Measurements from ENCODE around the gene SRR. TPM values are rescaled to one million over a fixed set of nuclear protein-coding genes. Genes with fewer than 3 reads are reported as not detected.

SRR gene
- total RNA-seq, 1 donor from 2014 or later = 27.8 TPM

- Mint-ChIP-seq H3K9me3 (ENCODE audit: unreplicated experiment) (no peaks in the 10 kb centered on the region), H3K27me3 (ENCODE audit: unreplicated experiment) (no peaks in the 10 kb centered on the region), H3K36me3 (ENCODE audit: low read depth, unreplicated experiment) (peaks cover 18% of the 10 kb centered on the region), H3K4me1 (ENCODE audit: unreplicated experiment) (no peaks in the 10 kb centered on the region), H3K4me3 (ENCODE audit: unreplicated experiment) (no peak overlapping the region), H3K27ac (ENCODE audit: unreplicated experiment) (no peak overlapping the region)
- DNase-seq (ENCODE audit: low spot score) = no peak
- no peak for TF ChIP-seq CTCF (IDR thresholded peaks at IDR 0.05; ENCODE audit: unreplicated experiment)
These were observed 14.0 kb downstream of the SRR start for GRCh38 chr17:2317796-2318195.

GRCh38 chr17:2319051-2319450, 15.3 kb downstream of the SRR start:
- H3K4me1 Mint-ChIP-seq (ENCODE audit: unreplicated experiment) = no peaks in the 10 kb centered on the region
- no peak for DNase-seq (ENCODE audit: low spot score)
- H3K9me3 Mint-ChIP-seq (ENCODE audit: unreplicated experiment) = no peaks in the 10 kb centered on the region
- H3K36me3 Mint-ChIP-seq (ENCODE audit: low read depth, unreplicated experiment) = peaks cover 25% of the 10 kb centered on the region
- peak overlapping the region; percentile 18 for H3K4me3 Mint-ChIP-seq (ENCODE audit: unreplicated experiment)
- H3K27me3 Mint-ChIP-seq (ENCODE audit: unreplicated experiment) = no peaks in the 10 kb centered on the region
- H3K27ac Mint-ChIP-seq (ENCODE audit: unreplicated experiment) = no peak overlapping the region
- TF ChIP-seq CTCF (IDR thresholded peaks at IDR 0.05; ENCODE audit: unreplicated experiment) = no peak

- no peak overlapping the region for H3K27ac Mint-ChIP-seq (ENCODE audit: unreplicated experiment)
- H3K9me3 Mint-ChIP-seq (ENCODE audit: unreplicated experiment) = no peaks in the 10 kb centered on the region
- H3K27me3 Mint-ChIP-seq (ENCODE audit: unreplicated experiment) = peaks cover 2% of the 10 kb centered on the region
- DNase-seq (ENCODE audit: low spot score) = no peak
- peaks cover 35% of the 10 kb centered on the region for H3K36me3 Mint-ChIP-seq (ENCODE audit: low read depth, unreplicated experiment)
- TF ChIP-seq CTCF (IDR thresholded peaks at IDR 0.05; ENCODE audit: unreplicated experiment) = no peak
- no peak overlapping the region for H3K4me3 Mint-ChIP-seq (ENCODE audit: unreplicated experiment)
- no peaks in the 10 kb centered on the region for H3K4me1 Mint-ChIP-seq (ENCODE audit: unreplicated experiment)
These were observed 17.6 kb downstream of the SRR start for GRCh38 chr17:2321399-2321798.

- DNase-seq (ENCODE audit: low spot score) = no peak
- no peak for TF ChIP-seq CTCF (IDR thresholded peaks at IDR 0.05; ENCODE audit: unreplicated experiment)
- no peak overlapping the region for H3K27ac Mint-ChIP-seq (ENCODE audit: unreplicated experiment)
- peaks cover 2% of the 10 kb centered on the region for H3K27me3 Mint-ChIP-seq (ENCODE audit: unreplicated experiment)
- no peaks in the 10 kb centered on the region for H3K9me3 Mint-ChIP-seq (ENCODE audit: unreplicated experiment)
- H3K36me3 Mint-ChIP-seq (ENCODE audit: low read depth, unreplicated experiment) = peaks cover 38% of the 10 kb centered on the region
- no peak overlapping the region for H3K4me3 Mint-ChIP-seq (ENCODE audit: unreplicated experiment)
- no peaks in the 10 kb centered on the region for H3K4me1 Mint-ChIP-seq (ENCODE audit: unreplicated experiment)
These were observed 20.0 kb downstream of the SRR start for GRCh38 chr17:2323629-2324314.

- no peak overlapping the region for H3K27ac Mint-ChIP-seq (ENCODE audit: unreplicated experiment)
- no peaks in the 10 kb centered on the region for H3K9me3 Mint-ChIP-seq (ENCODE audit: unreplicated experiment)
- peaks cover 12% of the 10 kb centered on the region for H3K4me1 Mint-ChIP-seq (ENCODE audit: unreplicated experiment)
- no peak for TF ChIP-seq CTCF (IDR thresholded peaks at IDR 0.05; ENCODE audit: unreplicated experiment)
- peaks cover 6% of the 10 kb centered on the region for H3K27me3 Mint-ChIP-seq (ENCODE audit: unreplicated experiment)
- no peak overlapping the region for H3K4me3 Mint-ChIP-seq (ENCODE audit: unreplicated experiment)
- no peak for DNase-seq (ENCODE audit: low spot score)
- peaks cover 20% of the 10 kb centered on the region for H3K36me3 Mint-ChIP-seq (ENCODE audit: low read depth, unreplicated experiment)
These were observed 27.6 kb downstream of the SRR start for GRCh38 chr17:2331303-2331702.

Measured in endothelial cell (in vitro differentiated cells).